Liver (tissue), 9 donors: ENCODE measurements around the gene CUTA. TPM values are rescaled to one million over a fixed set of nuclear protein-coding genes. Genes with fewer than 3 reads are reported as not detected.

Experiments used
- DNase-seq: peaks from one replicate; pipeline ENCODE4 v3.0.0-alpha.2; 2017; ENCODE audit warnings: low spot score
- H3K27ac ChIP-seq, 2 donors: one replicate each; pipeline ENCODE4 v1.7.0; 2013; ENCODE audit warnings: inconsistent platforms in 2 of 2, low read length in 2 of 2, control low read depth in 1 of 2, low read depth in 1 of 2, mild to moderate bottlenecking in 1 of 2
- H3K27me3 ChIP-seq, 4 donors: one replicate each; pipeline versions ENCODE4 v1.6.1 to v1.7.0; 2013; ENCODE audit warnings: low read length in 3 of 4, inconsistent platforms in 1 of 4, mild to moderate bottlenecking in 1 of 4, moderate library complexity in 1 of 4; ENCODE audit not compliant: control insufficient read depth in 4 of 4, insufficient read depth in 4 of 4
- H3K36me3 ChIP-seq, 4 donors: one replicate each; pipeline versions ENCODE4 v1.6.1 to v1.7.0; 2013; ENCODE audit warnings: low read length in 3 of 4, mild to moderate bottlenecking in 3 of 4, low read depth in 1 of 4, moderate library complexity in 1 of 4; ENCODE audit not compliant: control insufficient read depth in 4 of 4, insufficient read depth in 3 of 4
- H3K4me1 ChIP-seq, 4 donors: one replicate each; pipeline versions ENCODE4 v1.6.1 to v1.7.0; 2013; ENCODE audit warnings: low read length in 3 of 4, mild to moderate bottlenecking in 3 of 4, moderate library complexity in 1 of 4; ENCODE audit not compliant: control insufficient read depth in 4 of 4, insufficient read depth in 4 of 4
- H3K4me3 ChIP-seq, 3 donors: one replicate each; pipeline versions ENCODE4 v1.6.1 to v1.7.0; 2013; ENCODE audit warnings: low read length in 3 of 3, control low read depth in 1 of 3, low read depth in 1 of 3, mild to moderate bottlenecking in 1 of 3
- H3K9ac ChIP-seq, 2 donors: one replicate each; pipeline ENCODE4 v1.7.0; 2013; ENCODE audit warnings: low read length in 2 of 2, mild to moderate bottlenecking in 2 of 2, moderate library complexity in 2 of 2, control low read depth in 1 of 2, low read depth in 1 of 2
- H3K9me3 ChIP-seq, 4 donors: one replicate each; pipeline versions ENCODE4 v1.6.1 to v1.7.0; 2013; ENCODE audit warnings: low read length in 3 of 4; ENCODE audit not compliant: control insufficient read depth in 4 of 4
- EGR1 ChIP-seq, 2 donors: IDR thresholded peaks; 2 replicates each; pipeline ENCODE4 v1.6.1; 2016 to 2018; ENCODE audit warnings: antibody characterized with exemption in 2 of 2, low read depth in 2 of 2
- FOXA2 ChIP-seq: IDR thresholded peaks from 2 replicates; pipeline ENCODE4 v1.6.1; 2016; ENCODE audit warnings: antibody characterized with exemption
- JUND ChIP-seq, 2 donors: IDR thresholded peaks; 2 replicates each; pipeline ENCODE4 v1.6.1; 2016; ENCODE audit warnings: antibody characterized with exemption in 2 of 2
- NR2F2 ChIP-seq: IDR thresholded peaks from 2 replicates; pipeline ENCODE4 v1.6.1; 2016; ENCODE audit warnings: antibody characterized with exemption
- RAD21 ChIP-seq, 2 donors: IDR thresholded peaks; 2 replicates each; pipeline ENCODE4 v1.6.1; 2016; ENCODE audit warnings: antibody characterized with exemption in 2 of 2, mild to moderate bottlenecking in 2 of 2
- RXRA ChIP-seq, 2 donors: IDR thresholded peaks; 2 replicates each; pipeline ENCODE4 v1.6.1; 2017 to 2018; ENCODE audit warnings: antibody characterized with exemption in 2 of 2, mild to moderate bottlenecking in 1 of 2
- TAF1 ChIP-seq: conservative IDR thresholded peaks from 2 replicates; pipeline ENCODE4 v1.6.1; 2016; ENCODE audit warnings: antibody characterized with exemption, mild to moderate bottlenecking
- YY1 ChIP-seq: IDR thresholded peaks from 2 replicates; pipeline ENCODE4 v1.6.1; 2016; ENCODE audit warnings: antibody characterized with exemption, mild to moderate bottlenecking
- WGBS: extraction: QIAGEN DNeasy Blood & Tissue Kit; methylation state at CpG from one replicate; pipeline ENCODE4 v1.1.7; 2013; 5-methylcytosine and 5-hydroxymethylcytosine counted together
- polyA plus RNA-seq, 2 donors: library from polyadenylated mRNA; stranded (reverse) in 1 of 2; unstranded in 1 of 2; fragments of 200-250 nt in 1 of 2; fragments of >200 nt in 1 of 2; fragmentation: Nextera tagmentation in 1 of 2; extraction: Ambion mirVana in 1 of 2; gene quantifications; one replicate each; pipeline versions ENCODE4 v1.2.1 to v1.2.3, GENCODE V29; 2013 to 2015
- total RNA-seq, 2 donors: library from RNA; depleted of rRNA; stranded (reverse); fragments of >200 nt; gene quantifications; one replicate each; pipeline ENCODE4 v1.2.3, GENCODE V29; 2014
- TF ChIP-seq, protein P1 (sequence below): IDR thresholded peaks from 2 replicates; pipeline ENCODE4 v1.6.1; 2016; ENCODE audit warnings: antibody characterized with exemption, mild to moderate bottlenecking
- TF ChIP-seq, protein P2 (sequence below): fragments of 150-350 bp; IDR thresholded peaks from 2 replicates; pipeline ENCODE4 v1.5.1; 2017; ENCODE audit warnings: improper control_type of control experiment, low read depth, low read length; ENCODE audit not compliant: missing input control
- TF ChIP-seq, protein P3 (sequence below): IDR thresholded peaks from 2 replicates; pipeline ENCODE4 v1.6.1; 2016; ENCODE audit warnings: antibody characterized with exemption
- donor health status: healthy.
- donor health status: healthy.
- donor health status: healthy.
- donor health status: healthy.
- donor health status: healthy.

CUTA gene
- total and polyA plus RNA-seq, 4 donors, result 33.1 to 164 (median 93.2) TPM

DNA sequence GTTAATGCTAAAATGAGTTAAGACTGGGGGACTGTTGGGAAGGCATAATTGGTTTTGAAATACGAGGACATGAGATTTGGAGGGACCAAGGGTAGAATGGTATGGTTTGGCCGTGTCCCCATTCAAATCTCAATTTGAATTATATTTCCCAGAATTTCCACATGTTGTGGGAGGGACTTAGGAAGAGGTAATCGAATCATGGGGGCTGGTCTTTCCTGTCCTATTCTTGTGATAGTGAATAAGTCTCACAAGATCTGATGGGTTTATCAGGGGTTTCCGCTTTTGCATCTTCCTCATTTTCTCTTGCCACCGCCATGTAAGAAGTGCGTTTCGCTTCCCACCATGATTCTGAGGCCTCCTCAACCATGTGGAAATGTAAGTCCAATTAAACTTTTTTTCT lies 49.2 kb upstream of the CUTA start:
- no peaks in the 10 kb centered on the region for H3K9me3 ChIP-seq
- no peaks in the 10 kb centered on the region for H3K27me3 ChIP-seq
- no peak overlapping the region for H3K4me3 ChIP-seq
- H3K36me3 ChIP-seq, result no peaks in the 10 kb centered on the region
- WGBS, result 72% methylated on average over 7 of the region's 7 CpGs
- DNase-seq, result no peak
- no peak overlapping the region for H3K27ac ChIP-seq
- TF ChIP-seq EGR1 (IDR thresholded peaks at IDR 0.05; ENCODE audit: low read depth in 2 of 2) (no peak), JUND (IDR thresholded peaks at IDR 0.05) (no peak), NR2F2 (no peak), FOXA2 (no peak), RAD21 (IDR thresholded peaks at IDR 0.05) (no peak), RXRA (IDR thresholded peaks at IDR 0.05) (no peak), YY1 (no peak), TAF1 (no peak)
- TF ChIP-seq, protein P1, sequence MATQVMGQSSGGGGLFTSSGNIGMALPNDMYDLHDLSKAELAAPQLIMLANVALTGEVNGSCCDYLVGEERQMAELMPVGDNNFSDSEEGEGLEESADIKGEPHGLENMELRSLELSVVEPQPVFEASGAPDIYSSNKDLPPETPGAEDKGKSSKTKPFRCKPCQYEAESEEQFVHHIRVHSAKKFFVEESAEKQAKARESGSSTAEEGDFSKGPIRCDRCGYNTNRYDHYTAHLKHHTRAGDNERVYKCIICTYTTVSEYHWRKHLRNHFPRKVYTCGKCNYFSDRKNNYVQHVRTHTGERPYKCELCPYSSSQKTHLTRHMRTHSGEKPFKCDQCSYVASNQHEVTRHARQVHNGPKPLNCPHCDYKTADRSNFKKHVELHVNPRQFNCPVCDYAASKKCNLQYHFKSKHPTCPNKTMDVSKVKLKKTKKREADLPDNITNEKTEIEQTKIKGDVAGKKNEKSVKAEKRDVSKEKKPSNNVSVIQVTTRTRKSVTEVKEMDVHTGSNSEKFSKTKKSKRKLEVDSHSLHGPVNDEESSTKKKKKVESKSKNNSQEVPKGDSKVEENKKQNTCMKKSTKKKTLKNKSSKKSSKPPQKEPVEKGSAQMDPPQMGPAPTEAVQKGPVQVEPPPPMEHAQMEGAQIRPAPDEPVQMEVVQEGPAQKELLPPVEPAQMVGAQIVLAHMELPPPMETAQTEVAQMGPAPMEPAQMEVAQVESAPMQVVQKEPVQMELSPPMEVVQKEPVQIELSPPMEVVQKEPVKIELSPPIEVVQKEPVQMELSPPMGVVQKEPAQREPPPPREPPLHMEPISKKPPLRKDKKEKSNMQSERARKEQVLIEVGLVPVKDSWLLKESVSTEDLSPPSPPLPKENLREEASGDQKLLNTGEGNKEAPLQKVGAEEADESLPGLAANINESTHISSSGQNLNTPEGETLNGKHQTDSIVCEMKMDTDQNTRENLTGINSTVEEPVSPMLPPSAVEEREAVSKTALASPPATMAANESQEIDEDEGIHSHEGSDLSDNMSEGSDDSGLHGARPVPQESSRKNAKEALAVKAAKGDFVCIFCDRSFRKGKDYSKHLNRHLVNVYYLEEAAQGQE, result no peak
- TF ChIP-seq, protein P2, sequence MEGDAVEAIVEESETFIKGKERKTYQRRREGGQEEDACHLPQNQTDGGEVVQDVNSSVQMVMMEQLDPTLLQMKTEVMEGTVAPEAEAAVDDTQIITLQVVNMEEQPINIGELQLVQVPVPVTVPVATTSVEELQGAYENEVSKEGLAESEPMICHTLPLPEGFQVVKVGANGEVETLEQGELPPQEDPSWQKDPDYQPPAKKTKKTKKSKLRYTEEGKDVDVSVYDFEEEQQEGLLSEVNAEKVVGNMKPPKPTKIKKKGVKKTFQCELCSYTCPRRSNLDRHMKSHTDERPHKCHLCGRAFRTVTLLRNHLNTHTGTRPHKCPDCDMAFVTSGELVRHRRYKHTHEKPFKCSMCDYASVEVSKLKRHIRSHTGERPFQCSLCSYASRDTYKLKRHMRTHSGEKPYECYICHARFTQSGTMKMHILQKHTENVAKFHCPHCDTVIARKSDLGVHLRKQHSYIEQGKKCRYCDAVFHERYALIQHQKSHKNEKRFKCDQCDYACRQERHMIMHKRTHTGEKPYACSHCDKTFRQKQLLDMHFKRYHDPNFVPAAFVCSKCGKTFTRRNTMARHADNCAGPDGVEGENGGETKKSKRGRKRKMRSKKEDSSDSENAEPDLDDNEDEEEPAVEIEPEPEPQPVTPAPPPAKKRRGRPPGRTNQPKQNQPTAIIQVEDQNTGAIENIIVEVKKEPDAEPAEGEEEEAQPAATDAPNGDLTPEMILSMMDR, result no peak
- TF ChIP-seq, protein P3, sequence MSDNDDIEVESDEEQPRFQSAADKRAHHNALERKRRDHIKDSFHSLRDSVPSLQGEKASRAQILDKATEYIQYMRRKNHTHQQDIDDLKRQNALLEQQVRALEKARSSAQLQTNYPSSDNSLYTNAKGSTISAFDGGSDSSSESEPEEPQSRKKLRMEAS, result no peak
- H3K4me1 ChIP-seq, result no peaks in the 10 kb centered on the region
- H3K9ac ChIP-seq, result no peak overlapping the region

DNA sequence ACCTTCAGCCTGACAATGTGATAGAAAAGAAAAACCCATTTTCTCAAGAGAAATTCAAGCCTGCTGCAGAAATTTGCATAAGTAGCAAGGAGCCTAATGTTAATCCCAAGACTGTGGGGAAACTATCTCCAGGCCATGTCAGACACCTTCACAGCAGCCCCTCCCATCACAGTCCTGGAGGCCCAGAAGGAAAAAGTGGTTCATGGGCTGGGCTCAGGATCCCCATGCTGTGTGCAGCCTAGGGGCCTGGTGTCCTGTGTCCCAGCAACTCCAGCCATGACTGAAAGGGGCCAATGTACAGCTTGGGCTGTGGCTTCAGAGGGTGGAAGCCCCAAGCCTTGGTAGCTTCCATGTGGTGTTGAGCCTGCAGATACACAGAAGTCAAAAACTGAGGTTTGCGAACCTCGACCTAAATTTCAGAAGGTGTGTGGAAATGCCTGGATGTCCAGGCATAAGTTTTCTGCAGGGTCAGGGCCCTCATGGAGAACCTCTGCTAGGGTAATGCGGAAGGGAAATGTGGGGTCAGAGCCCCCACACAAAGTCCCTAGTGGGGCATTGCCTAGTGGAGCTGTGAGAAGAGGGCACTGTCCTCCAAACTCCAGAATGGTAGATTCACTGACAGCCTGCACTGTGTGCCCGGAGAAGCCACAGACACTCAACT lies 48.3 kb upstream of the CUTA start:
- 91% methylated on average over 4 of the region's 4 CpGs for WGBS
- TF ChIP-seq, protein P3, result no peak
- TF ChIP-seq RAD21 (IDR thresholded peaks at IDR 0.05), result no peak
- no peak for DNase-seq
- H3K4me1 ChIP-seq, result no peaks in the 10 kb centered on the region
- H3K27ac ChIP-seq, result no peak overlapping the region
- no peak overlapping the region for H3K9ac ChIP-seq
- H3K27me3 ChIP-seq, result no peaks in the 10 kb centered on the region
- no peaks in the 10 kb centered on the region for H3K36me3 ChIP-seq
- H3K4me3 ChIP-seq, result no peak overlapping the region
- no peaks in the 10 kb centered on the region for H3K9me3 ChIP-seq

DNA sequence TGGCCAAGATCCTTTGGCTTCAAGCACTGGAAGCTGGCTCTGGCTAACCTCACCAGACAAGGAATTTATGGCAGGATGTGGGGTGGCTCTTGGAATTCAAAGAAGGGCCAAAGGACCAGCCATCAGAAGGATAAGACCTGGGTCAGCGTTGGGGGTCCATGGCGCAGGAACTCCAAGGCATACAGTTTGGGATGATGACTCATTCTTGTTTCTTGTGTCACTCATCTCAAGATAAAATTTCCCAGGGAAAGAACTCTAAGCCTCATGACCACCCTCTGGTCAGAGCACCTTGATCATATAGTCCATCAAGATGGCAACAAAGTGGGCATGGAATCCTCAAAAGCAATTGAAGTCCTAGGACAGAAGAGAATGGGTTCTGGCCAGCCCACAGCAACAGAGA lies 41.3 kb upstream of the CUTA start:
- 92% methylated on average over 2 of the region's 2 CpGs for WGBS

More for the DNA sequence above, 41.3 kb upstream of the CUTA start:
- TF ChIP-seq, protein P2, result no peak
- no peak for TF ChIP-seq TAF1
- peaks cover 4 to 7% (median 5%) of the 10 kb centered on the region in 4 donors for H3K4me1 ChIP-seq
- no peaks in the 10 kb centered on the region for H3K9me3 ChIP-seq
- no peak overlapping the region for H3K4me3 ChIP-seq
- H3K36me3 ChIP-seq, result peaks cover 0 to 4% (median 1%) of the 10 kb centered on the region in 4 donors
- H3K27me3 ChIP-seq, result no peaks in the 10 kb centered on the region
- no peak for DNase-seq
- H3K9ac ChIP-seq, result no peak overlapping the region
- H3K27ac ChIP-seq, result no peak overlapping the region
